Activated naive CD8-positive, alpha-beta T cell treated with anti-CD3 and anti-CD28 coated beads for 36 hours (primary cell): ENCODE results near the gene ADAP2. TPM values are rescaled to one million over a fixed set of nuclear protein-coding genes. Genes with fewer than 3 reads are reported as not detected.

Experiments
- DNase-seq: peaks from one replicate; pipeline ENCODE4 v3.0.0; 2021
- H3K27ac Mint-ChIP-seq: one replicate; pipeline ENCODE4 v1.8.0; 2022; ENCODE audit warnings: mild to moderate bottlenecking, moderate library complexity, mixed read lengths
- H3K27me3 Mint-ChIP-seq: one replicate; pipeline ENCODE4 v1.8.0; 2022; ENCODE audit warnings: mild to moderate bottlenecking, mixed read lengths
- H3K36me3 Mint-ChIP-seq: one replicate; pipeline ENCODE4 v1.8.0; 2021; ENCODE audit warnings: mild to moderate bottlenecking, mixed read lengths
- H3K4me1 Mint-ChIP-seq: one replicate; pipeline ENCODE4 v1.8.0; 2021; ENCODE audit warnings: mixed read lengths
- H3K4me3 Mint-ChIP-seq: one replicate; pipeline ENCODE4 v1.8.0; 2022; ENCODE audit warnings: mild to moderate bottlenecking, moderate library complexity, mixed read lengths
- H3K9me3 Mint-ChIP-seq: one replicate; pipeline ENCODE4 v1.8.0; 2022; ENCODE audit warnings: mixed read lengths
- total RNA-seq, 2 experiments: library from RNA; stranded (reverse); gene quantifications; one replicate each; pipeline ENCODE4 v1.2.3, GENCODE V29; 2021

ADAP2 gene
- total RNA-seq, 2 experiments from 2014 or later = 0.19 to 0.42 TPM

GRCh38 chr17:31008374-31009041, 86.8 kb downstream of the ADAP2 start:
- H3K4me1 Mint-ChIP-seq = peaks cover 15% of the 10 kb centered on the region

More at GRCh38 chr17:31008374-31009041, 86.8 kb downstream of the ADAP2 start:
- Mint-ChIP-seq H3K9me3 (peaks cover 4% of the 10 kb centered on the region), H3K36me3 (peaks cover 2% of the 10 kb centered on the region), H3K27ac (peak overlapping the region; percentile 40), H3K4me3 (peak overlapping the region; percentile 83), H3K27me3 (peaks cover 27% of the 10 kb centered on the region)
- DNase-seq = peak; percentile 59

Other genes with a start within 250 kb of the ADAP2 start
- 10 to 100 TPM; 45.4 TPM for gene CRLF3, start 97.3 kb upstream of the ADAP2 start, total RNA-seq
- gene ATAD5, start 90.0 kb upstream of the ADAP2 start, total RNA-seq = 10 to 100 TPM; 32.1 to 33.4 TPM
- gene TEFM, start 15.7 kb upstream of the ADAP2 start, total RNA-seq = 10 to 100 TPM; 13.2 to 14.0 TPM
- 1 to 10 TPM; 4.9 to 6.1 TPM for gene RNF135, start 49.1 kb downstream of the ADAP2 start, total RNA-seq
- gene NF1, start 173.0 kb downstream of the ADAP2 start, total RNA-seq = 10 to 100 TPM; 21.0 to 22.8 TPM